GM18519 (cell line): ENCODE measurements around the gene PGA3.
"Not testable (repeated sequence)": the region's sequence is repeated elsewhere in the genome, so short reads cannot be mapped to it uniquely, and the experiment has no call there.

Source experiments
- ATAC-seq: cut with Tn5 transposase; IDR thresholded peaks from one replicate; pipeline ENCODE4 v1.9.1; 2021; ENCODE audit warnings: mild to moderate bottlenecking, moderate library complexity; ENCODE audit not compliant: unreplicated experiment, low FRiP score

Gene PGA3

GRCh38 chr11:61170566-61170965, 32.7 kb upstream of the PGA3 start:
- ATAC-seq: no peak

GRCh38 chr11:61171907-61172306, 31.4 kb upstream of the PGA3 start:
- ATAC-seq: no peak

GRCh38 chr11:61172356-61172755, 31.0 kb upstream of the PGA3 start:
- ATAC-seq: no peak

- no peak for ATAC-seq
Observed at GRCh38 chr11:61172888-61173287, 30.4 kb upstream of the PGA3 start.

GRCh38 chr11:61173456-61173855, 29.9 kb upstream of the PGA3 start:
- no peak for ATAC-seq

- ATAC-seq: no peak
Observed at GRCh38 chr11:61174273-61174672, 29.0 kb upstream of the PGA3 start.

GRCh38 chr11:61174949-61175348, 28.4 kb upstream of the PGA3 start:
- ATAC-seq: no peak

GRCh38 chr11:61176446-61176845, 26.9 kb upstream of the PGA3 start:
- no peak for ATAC-seq

GRCh38 chr11:61180205-61180604, 23.1 kb upstream of the PGA3 start:
- ATAC-seq: not testable (repeated sequence)

- no peak for ATAC-seq
Observed at GRCh38 chr11:61181489-61181888, 21.8 kb upstream of the PGA3 start.

- ATAC-seq: no peak
Observed at GRCh38 chr11:61183645-61184044, 19.7 kb upstream of the PGA3 start.

GRCh38 chr11:61186504-61186903, 16.8 kb upstream of the PGA3 start:
- ATAC-seq: no peak

- ATAC-seq: no peak
Observed at GRCh38 chr11:61187505-61188130, 15.7 kb upstream of the PGA3 start.

- no peak for ATAC-seq
Observed at GRCh38 chr11:61189933-61190332, 13.4 kb upstream of the PGA3 start.

- ATAC-seq: no peak
Observed at GRCh38 chr11:61193596-61193995, 9.7 kb upstream of the PGA3 start.

GRCh38 chr11:61194169-61194671, 9.1 kb upstream of the PGA3 start:
- no peak for ATAC-seq

GRCh38 chr11:61194981-61195695, 8.2 kb upstream of the PGA3 start:
- ATAC-seq: no peak

GRCh38 chr11:61195719-61196118, 7.6 kb upstream of the PGA3 start:
- ATAC-seq: no peak

GRCh38 chr11:61198361-61198760, 5.0 kb upstream of the PGA3 start:
- ATAC-seq: no peak

GRCh38 chr11:61198948-61199523, 4.3 kb upstream of the PGA3 start:
- ATAC-seq: no peak

- no peak for ATAC-seq
Observed at GRCh38 chr11:61201476-61201875, 1.8 kb upstream of the PGA3 start.

GRCh38 chr11:61203873-61204272, 558 bp downstream of the PGA3 start:
- ATAC-seq: not testable (repeated sequence)
